AG09309 (cell line): ENCODE measurements around the gene RRAGC.

Source experiments
- DNase-seq: peaks from one replicate; pipeline ENCODE4 v3.0.0-alpha.2; 2010; ENCODE audit warnings: low read depth
- H3K4me3 ChIP-seq: 2 replicates; pipeline ENCODE4 v1.5.1; 2011; ENCODE audit warnings: mild to moderate bottlenecking, low read depth, low read length, moderate library complexity; ENCODE audit not compliant: control insufficient read depth
- TF ChIP-seq, protein P1 (sequence below): IDR thresholded peaks from 2 replicates; pipeline ENCODE4 v1.5.1; 2011; ENCODE audit warnings: mild to moderate bottlenecking, low read depth, low read length, inconsistent platforms; ENCODE audit not compliant: insufficient read depth, control insufficient read depth; ENCODE audit errors: missing control alignments

The RRAGC gene

DNA sequence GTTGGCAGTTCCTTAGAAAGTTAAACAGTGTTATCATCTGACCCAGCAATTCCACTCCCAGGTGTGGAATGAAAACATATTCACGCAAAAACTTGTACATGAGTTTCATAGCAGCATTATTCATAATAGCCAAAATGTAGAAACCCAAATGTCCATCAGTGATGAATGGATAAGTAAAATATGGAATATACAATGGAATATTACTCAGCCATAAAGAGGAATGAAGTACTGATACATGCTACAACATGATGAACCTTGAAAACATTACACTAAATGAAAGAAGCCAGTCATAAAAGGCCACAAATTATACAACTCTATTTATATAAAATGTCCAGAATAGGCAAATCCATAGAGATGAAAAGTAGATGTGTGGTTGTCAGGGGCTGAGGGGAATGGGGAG lies 53.5 kb downstream of the RRAGC start:
- TF ChIP-seq, protein P1, sequence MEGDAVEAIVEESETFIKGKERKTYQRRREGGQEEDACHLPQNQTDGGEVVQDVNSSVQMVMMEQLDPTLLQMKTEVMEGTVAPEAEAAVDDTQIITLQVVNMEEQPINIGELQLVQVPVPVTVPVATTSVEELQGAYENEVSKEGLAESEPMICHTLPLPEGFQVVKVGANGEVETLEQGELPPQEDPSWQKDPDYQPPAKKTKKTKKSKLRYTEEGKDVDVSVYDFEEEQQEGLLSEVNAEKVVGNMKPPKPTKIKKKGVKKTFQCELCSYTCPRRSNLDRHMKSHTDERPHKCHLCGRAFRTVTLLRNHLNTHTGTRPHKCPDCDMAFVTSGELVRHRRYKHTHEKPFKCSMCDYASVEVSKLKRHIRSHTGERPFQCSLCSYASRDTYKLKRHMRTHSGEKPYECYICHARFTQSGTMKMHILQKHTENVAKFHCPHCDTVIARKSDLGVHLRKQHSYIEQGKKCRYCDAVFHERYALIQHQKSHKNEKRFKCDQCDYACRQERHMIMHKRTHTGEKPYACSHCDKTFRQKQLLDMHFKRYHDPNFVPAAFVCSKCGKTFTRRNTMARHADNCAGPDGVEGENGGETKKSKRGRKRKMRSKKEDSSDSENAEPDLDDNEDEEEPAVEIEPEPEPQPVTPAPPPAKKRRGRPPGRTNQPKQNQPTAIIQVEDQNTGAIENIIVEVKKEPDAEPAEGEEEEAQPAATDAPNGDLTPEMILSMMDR = no peak
- H3K4me3 ChIP-seq = no peak overlapping the region
- no peak for DNase-seq

DNA sequence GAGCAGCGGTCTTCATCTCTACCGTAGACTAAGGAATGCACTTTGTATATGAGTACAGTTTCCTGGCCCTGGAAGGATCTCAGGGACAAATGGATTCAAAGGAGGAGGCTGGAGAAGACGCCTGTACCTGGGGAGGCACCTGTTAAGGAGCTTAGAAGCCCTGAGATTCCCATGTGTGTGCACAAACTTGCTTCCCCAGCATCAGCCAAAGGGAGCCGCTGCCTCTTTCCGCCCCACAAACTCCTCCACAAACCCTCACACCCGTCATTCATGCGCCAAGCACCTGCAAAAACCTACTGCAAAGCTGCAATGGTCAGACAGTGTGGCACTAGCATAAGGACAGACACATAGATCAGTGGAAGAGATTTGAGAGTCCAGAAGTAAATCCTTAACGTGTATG lies 54.5 kb downstream of the RRAGC start:
- no peak for DNase-seq
- no peak overlapping the region for H3K4me3 ChIP-seq
- TF ChIP-seq, protein P1 = no peak

DNA sequence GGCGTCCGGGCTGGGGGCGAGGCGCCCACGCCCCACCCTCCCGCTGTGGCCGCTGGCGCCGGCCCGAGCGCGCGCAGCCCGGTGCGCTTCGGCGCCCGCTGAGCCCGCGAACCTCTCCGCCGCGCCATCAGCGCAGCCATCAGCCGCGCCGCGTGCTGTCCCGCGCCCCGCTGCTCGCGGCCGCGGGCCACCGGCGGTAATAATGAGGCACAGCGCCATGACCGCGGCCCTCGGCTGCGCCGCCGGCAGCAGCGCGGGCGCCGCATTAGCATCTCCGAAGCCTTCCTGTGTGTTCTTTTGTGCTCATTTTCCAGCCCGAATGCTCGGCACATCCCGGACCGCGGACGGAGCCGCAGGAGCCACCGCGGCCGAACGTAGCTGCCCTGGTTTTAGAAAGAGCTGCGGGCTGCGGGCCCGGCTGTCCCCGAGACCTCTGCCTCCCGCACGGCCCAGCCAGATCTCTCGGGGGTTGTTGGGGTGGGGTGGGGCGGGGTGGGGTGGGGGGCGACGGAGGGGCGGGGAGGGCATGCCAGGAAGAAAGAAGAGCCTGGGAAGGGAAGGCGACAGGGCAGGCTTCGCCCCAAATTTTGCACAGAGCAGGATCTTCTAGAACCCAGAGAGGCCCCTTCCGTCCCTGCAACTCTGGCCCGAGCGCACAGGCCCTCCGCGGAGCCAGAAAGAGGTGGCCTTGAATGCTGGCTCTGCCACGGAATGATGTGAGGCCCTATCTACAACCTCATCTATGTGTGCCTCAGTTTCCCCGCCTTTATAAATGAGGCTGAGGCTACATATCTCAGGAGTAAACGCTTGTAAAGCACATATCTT lies 55.3 kb downstream of the RRAGC start:
- H3K4me3 ChIP-seq = peak overlapping the region; percentile 18; the same call in 1 of the 2 replicates
- TF ChIP-seq, protein P1 = no peak
- DNase-seq = no peak

DNA sequence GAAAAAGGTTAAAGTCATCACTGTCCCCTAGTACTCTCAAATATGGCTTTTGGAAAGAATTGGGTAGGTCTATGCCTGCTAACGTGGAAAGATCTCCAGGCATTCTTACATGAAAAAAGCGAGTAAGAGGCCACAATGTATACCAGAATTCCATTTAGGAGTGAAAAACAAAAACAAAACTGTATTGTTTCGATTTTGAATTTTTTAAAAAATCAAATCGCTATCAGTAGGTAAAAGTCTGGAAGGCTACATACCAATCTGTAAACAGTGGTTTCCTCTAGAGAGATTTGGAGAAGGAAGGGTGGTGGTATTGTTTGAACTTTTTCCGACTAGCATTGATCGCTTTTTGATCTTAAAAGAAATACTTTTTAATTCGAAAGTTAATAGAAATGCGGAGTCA lies 55.9 kb downstream of the RRAGC start:
- H3K4me3 ChIP-seq = peak overlapping the region; percentile 14; the same call in 1 of the 2 replicates
- TF ChIP-seq, protein P1 = no peak
- DNase-seq = no peak

DNA sequence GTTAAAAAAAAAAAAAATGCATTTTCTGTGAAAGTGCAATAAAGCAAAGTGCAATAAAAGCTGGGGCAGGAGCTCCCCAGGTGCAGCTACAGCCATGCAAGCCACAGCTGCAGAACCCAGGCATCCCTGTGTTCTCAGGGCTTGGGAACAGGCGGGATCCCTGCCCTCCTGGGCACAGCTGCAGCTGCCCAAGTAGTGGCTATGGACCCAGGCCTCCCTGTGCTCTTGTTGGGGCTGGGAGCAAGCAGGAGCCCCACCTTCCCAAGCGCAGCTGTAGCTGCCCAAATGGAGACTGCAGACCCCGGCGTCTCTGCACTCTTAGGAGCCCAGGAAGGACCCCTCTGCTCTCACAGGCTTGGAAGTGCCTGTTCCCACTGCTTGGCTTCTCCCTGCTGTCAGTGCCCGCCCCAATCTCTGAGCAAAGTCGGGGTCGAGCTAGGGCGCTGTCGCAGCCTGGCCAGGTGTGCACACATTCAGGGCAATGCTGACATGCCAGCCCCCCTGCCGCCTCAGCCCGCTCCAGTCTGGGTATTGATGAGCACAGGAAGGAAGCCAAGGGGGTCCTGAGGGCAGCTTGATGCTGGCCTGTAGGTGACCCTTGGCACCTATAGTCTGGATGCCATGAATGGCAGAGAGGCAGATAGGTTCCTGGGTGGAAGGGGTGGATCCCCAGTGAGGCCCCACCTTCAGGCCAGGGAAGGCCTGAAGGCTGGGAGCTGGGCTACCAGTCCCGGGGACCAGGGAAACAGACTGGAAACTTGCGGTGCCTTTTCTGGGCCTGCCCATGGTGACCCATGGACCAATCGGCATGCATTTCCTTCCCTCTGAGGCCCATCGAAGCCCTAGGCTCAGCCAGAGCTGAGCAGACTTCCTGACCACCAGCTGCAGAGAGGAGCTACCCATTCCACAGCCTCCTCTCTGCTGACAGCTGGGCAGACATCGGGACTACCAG lies 58.6 kb downstream of the RRAGC start:
- no peak overlapping the region for H3K4me3 ChIP-seq
- no peak for DNase-seq
- TF ChIP-seq, protein P1 = no peak

DNA sequence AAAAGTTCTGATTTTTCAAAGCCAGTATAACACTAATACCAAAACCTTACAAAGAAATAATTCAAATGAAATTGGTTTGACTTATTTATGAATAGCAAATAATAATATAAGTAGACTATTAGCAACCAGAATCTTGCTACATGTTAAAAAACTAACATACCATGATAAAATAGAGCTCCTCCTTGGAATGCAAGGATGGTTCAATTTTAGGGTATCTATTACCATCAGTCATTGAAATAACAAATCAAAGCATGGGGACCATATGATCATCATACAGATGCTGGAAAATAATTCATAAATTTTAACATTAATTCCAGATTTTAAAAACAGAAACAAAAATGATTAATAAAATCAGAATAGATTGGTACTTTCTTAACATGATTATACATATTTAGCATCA lies 66.3 kb downstream of the RRAGC start:
- TF ChIP-seq, protein P1 = no peak
- DNase-seq = no peak

More for the DNA sequence above, 66.3 kb downstream of the RRAGC start:
- H3K4me3 ChIP-seq = no peak overlapping the region
